ENCODE measurements around the gene METAP1. TPM values are rescaled to one million over a fixed set of nuclear protein-coding genes. Genes with fewer than 3 reads are reported as not detected.
A peak's percentile ranks its signal among the peaks of the same experiment; 100 is the strongest.

Gene METAP1
- total and polyA plus RNA-seq, 2 of the 4 experiments (the other 2 are of a cell fraction) = 43.7 to 47.9 TPM

DNA sequence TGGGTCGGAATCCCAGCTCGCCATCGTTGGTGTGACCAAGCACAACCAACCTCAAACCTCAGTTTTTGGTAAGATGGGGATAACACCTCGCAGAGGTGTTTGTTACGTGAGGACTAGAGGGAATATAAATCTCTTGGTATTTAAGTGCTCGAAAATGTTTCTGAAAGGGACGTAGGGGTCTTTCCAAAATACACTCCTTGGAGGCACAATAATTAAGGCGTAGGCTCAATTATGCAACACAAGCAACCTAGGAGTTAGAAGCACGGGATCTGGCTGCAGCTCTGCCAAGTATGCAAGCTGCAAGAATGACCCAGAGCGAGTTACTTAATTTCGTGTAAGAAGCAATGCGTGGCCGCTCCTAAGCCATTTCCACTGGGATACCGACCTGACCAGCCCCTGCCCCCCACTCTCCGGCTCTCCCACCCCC, 92.5 kb downstream of the METAP1 start:
- peak overlapping the region; percentile 59 for H2BK5ac ChIP-seq (ENCODE audit: low read depth, low read length, poor library complexity, severe bottlenecking)
- in situ Hi-C loops (cut with MboI; ENCODE audit: low sequenced_read_pairs) = no loop called here
- H3K4me3 ChIP-seq (ENCODE audit: insufficient read depth, low read depth, low read length) = peak overlapping the region; percentile 83
- peaks cover 2% of the 10 kb centered on the region; the same call in 1 of the 2 replicates for H3K4me1 ChIP-seq (ENCODE audit: control insufficient read depth, insufficient read depth, low read length)
- peak overlapping the region; percentile 95 for H3K9ac ChIP-seq (ENCODE audit: low read depth, low read length)
- H2AK9ac ChIP-seq (replicated peaks; ENCODE audit: low read depth, low read length, poor library complexity) = peak overlapping the region; percentile 80
- intact Hi-C loops (cut with micrococcal nuclease) = loop anchor here (10.0 kb wide), 2 partner anchors 317 to 433 kb away; partner anchors contain the start of gene TSPAN5
- H3K23ac ChIP-seq (ENCODE audit: low read depth, low read length) = peak overlapping the region; percentile 19; the same call in 1 of the 2 replicates
- H3K27me3 ChIP-seq (ENCODE audit: control insufficient read depth, insufficient read depth, low read length) = no peaks in the 10 kb centered on the region
- H4K20me1 ChIP-seq (ENCODE audit: insufficient read depth, low read length) = peaks cover 7% of the 10 kb centered on the region; the same call in 1 of the 2 replicates
- no peaks in the 10 kb centered on the region for H3K9me3 ChIP-seq (ENCODE audit: control insufficient read depth, insufficient read depth, low read length)
- H3K9me1 ChIP-seq (ENCODE audit: insufficient read depth, low read length) = no peaks in the 10 kb centered on the region
- H3K36me3 ChIP-seq (ENCODE audit: control insufficient read depth, insufficient read depth, low read length) = peaks cover 18% of the 10 kb centered on the region
- no peak overlapping the region for H2AFZ ChIP-seq (replicated peaks; ENCODE audit: low read length, poor library complexity)
- H2AK5ac ChIP-seq (ENCODE audit: low read depth, low read length) = peak overlapping the region; percentile 48; the same call in 1 of the 2 replicates
- POLR2A ChIA-PET (ENCODE audit: unreplicated experiment) = interaction anchor here (0.6 to 1.3 kb wide), 2 partner anchors 93 to 158 kb away, joined by 3 read pairs; partner anchors contain the start of gene METAP1
- peak overlapping the region; percentile 97 for H3K27ac ChIP-seq (ENCODE audit: insufficient read depth, low read length)
- peak overlapping the region; percentile 97 for H3K4me2 ChIP-seq (ENCODE audit: low read depth, low read length)
- peak overlapping the region; percentile 64 to 94; a peak in 2 of 4 replicates for H4K8ac ChIP-seq (ENCODE audit: low read depth in 2 of 2, low read length in 2 of 2)
- H2BK15ac ChIP-seq (ENCODE audit: low read depth, low read length) = no peak overlapping the region
- CTCF ChIA-PET = no interaction called here
- H4K91ac ChIP-seq (ENCODE audit: insufficient read depth, low read depth, low read length) = peak overlapping the region; percentile 38
- H2BK20ac ChIP-seq (ENCODE audit: low read depth, low read length) = no peak overlapping the region
- peak overlapping the region; percentile 64 for H3K18ac ChIP-seq (ENCODE audit: low read depth, low read length)
- peaks cover 24 to 34% of the 10 kb centered on the region in 2 experiments for H3K79me1 ChIP-seq (ENCODE audit: low read depth in 1 of 2, low read length in 2 of 2)
- H3K14ac ChIP-seq (replicated peaks; ENCODE audit: low read depth, low read length) = peak overlapping the region; percentile 72
- peak overlapping the region; percentile 84 for H4K5ac ChIP-seq (ENCODE audit: low read depth, low read length)
- dilution Hi-C loops (cut with HindIII; ENCODE audit: low sequenced_read_pairs, unreplicated experiment) = no loop called here
- BruUV-seq (replicated peaks) = TSS peak; percentile 66
- H3K56ac ChIP-seq (ENCODE audit: extremely low read depth, insufficient read depth, low read length) = peak overlapping the region; percentile 88
- peak overlapping the region; percentile 36; the same call in 1 of the 2 replicates for H3K4ac ChIP-seq (ENCODE audit: low read depth, low read length)
- TF ChIP-seq FOS (IDR thresholded peaks at IDR 0.05; ENCODE audit: low read depth, low read length) (no peak), BHLHE40 (IDR thresholded peaks at IDR 0.05; ENCODE audit: low read depth, low read length) (peak; percentile 88), CEBPB (IDR thresholded peaks at IDR 0.05; ENCODE audit: low read depth, low read length) (peak; percentile 85)
- peak; percentile 27 for ATAC-seq (ENCODE audit: low read depth)
- WGBS, 2 experiments (ENCODE audit: extremely low coverage in 2 of 2, insufficient read length in 1 of 2) = 0% methylated on average over 1 of the region's 15 CpGs; no CpG with 5 or more reads in 1 of the 2 experiments
- no peak overlapping the region for H2BK120ac ChIP-seq (ENCODE audit: low read depth, low read length)
- DNase-seq = peak; percentile 79
